IPS-11a (cell line): Measurements from ENCODE around the gene IL11RA.

Experiments
- H3K4me3 ChIP-seq: one replicate; pipeline ENCODE4 v1.5.1; 2013; ENCODE audit warnings: low read depth, low read length, control low read depth

Gene IL11RA

DNA sequence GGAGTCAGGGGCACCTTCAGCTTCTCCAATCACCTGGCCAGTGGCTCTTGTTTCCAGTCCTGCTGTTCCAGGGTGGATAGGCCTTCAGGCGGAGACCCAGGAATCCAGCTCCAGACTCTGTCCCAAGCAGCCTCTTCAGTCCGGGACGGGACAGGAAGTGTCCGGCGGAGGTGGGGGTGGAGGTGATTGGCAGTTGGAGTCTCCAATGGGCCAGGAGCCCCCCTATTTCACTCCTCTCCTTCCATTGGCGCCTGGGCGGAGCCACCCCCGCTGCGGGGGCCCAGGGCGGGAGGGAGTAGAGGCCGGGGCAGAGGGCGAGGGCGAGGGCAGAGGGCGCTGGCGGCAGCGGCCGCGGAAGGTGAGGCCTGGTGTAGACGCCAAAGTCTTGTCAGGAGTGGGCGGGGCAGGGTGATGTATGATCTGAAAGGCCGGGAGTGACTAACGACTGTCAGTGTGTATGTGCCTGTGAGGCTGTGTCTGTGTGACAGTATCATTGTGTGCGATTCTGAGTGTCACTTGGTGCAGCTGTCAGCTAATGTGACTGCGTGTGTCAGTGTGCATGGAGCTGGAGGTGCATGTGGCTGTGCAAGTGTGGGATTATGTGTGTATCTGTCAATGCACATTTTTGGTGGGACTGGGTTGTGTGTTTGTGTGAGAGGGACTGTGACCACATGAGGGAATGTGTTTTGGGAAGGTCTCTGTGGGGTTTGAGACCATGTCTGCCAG, at the start of gene IL11RA:
Gene IL11RA, plus strand, starts transcription at position 310 of the 726 bp plus-strand sequence. CDS start 3,033 bp downstream, outside the sequence.
- peak within 1 kb of the TSS; percentile 44 for H3K4me3 ChIP-seq

DNA sequence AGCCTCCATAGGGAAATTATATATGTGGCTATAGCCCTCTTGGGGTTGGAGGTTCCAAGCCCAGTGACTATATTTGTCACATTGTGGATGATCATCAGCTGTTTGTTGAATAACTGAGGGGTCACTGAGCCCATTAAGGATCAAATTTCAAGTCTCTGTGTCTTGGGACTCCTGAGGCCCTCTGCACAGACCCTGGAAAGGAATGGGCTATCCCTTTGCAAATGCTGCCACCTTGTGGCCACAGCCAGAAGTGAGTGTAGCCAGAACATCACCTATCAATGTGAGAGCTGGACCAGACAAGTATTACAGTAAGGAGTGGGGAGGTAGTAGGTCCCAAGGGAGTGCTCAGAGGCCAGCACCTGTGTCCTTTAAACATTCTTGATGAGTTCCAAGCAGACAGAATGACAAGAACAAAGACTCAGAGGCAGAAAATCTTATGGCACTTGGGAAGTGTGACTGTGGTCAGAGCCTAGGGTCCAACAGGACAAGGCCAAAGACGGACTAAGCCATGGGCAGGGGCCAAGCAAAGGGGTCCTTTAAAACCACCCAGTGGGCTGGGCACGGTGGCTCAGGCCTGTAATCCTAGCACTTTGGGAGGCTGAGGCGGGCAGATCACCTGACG, 48.3 kb upstream of the IL11RA start:
- H3K4me3 ChIP-seq: no peak overlapping the region

DNA sequence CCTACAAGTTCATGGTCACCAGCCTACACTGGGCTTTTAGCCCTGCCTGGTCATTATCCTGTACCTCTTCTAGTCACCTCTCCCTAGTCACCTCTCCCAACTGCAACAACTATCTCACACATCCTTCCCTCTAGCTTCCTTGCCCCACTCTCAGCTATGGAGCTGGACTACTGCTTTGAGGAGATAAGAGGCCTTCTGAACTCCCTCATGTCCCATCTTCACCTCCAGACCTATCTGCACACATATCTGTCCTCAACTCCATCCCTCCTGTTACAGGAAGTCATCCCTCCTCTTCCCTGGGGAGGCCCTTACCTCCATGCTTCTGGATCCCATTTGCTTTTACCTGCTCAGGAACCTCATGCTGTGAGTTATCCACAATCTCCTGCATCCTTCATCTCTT, 45.8 kb upstream of the IL11RA start:
- no peak overlapping the region for H3K4me3 ChIP-seq

DNA sequence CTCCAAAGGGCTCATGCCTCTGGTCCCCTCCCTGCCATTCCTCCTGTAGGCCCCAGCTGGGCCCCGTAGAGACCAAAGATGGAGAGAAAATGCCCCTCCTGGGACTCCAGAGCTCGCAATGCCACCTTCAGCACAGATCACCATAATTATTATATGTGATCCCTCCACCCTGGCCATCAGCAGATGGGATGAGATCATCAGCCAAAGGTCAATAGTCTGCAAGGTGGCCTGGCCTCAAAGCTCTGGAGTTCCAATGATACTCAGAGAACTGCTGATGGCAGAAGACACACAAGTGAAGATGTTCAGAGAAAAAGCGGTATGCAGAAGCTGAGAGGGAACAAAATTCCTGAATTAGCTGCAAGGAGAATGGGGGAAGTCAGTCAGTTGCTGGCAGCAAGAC, 45.1 kb upstream of the IL11RA start:
- no peak overlapping the region for H3K4me3 ChIP-seq

DNA sequence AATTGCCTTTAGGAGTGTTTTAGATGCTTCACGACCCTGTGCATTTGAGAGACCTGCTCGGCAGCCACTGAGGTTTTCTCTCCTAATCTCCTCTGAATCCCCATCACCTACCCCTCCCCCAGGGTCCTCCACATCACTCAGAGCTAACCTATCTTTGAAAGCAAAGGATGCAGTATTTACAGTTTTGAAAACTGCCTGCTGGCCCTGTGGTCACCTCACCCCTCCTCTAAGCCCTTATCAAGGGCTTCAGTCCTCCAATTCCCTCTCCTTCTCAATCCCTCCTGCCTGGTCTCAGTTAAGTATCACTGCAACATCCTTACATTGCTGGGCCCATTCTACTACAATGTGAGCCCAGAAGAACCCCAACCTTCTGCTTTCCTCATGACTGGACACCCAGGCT, 44.7 kb upstream of the IL11RA start:
- no peak overlapping the region for H3K4me3 ChIP-seq

DNA sequence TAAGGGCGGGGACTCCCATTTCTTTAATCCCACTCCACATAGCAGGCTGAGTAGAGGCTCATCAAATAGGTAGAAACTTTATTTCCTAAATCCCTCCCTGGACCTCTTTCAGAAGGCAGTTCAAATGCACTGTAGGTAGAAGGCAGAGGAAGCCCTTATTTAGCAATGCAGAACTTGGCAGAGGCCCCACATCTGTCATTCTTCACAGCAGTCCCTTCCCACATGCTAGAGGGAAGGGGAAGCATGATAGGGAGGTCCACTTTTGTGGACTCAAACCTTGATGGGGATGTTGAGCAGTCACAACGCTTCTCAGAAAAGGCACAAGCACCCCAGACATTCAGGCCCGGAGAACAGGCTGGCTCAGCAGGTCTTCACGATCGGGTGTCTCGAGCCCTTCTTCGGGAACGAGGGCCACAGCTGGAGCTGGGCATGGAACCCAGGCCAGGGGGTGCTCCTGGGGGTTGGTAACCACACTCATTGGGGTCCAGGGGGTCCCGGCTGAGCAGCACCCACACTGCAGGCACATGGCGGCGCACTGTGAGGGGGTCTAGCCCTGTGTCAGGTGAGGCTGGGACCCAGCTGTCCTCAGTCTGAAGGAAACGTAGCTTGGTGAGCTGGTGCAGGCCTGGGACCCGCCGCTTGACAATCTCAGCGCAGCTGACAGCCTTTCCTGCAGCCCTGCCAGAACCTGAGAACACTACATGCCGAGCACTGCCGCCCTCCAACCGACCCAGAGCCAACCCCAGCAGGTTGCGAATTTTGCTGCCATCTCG, 41.4 kb upstream of the IL11RA start:
- peak overlapping the region; percentile 67 for H3K4me3 ChIP-seq

DNA sequence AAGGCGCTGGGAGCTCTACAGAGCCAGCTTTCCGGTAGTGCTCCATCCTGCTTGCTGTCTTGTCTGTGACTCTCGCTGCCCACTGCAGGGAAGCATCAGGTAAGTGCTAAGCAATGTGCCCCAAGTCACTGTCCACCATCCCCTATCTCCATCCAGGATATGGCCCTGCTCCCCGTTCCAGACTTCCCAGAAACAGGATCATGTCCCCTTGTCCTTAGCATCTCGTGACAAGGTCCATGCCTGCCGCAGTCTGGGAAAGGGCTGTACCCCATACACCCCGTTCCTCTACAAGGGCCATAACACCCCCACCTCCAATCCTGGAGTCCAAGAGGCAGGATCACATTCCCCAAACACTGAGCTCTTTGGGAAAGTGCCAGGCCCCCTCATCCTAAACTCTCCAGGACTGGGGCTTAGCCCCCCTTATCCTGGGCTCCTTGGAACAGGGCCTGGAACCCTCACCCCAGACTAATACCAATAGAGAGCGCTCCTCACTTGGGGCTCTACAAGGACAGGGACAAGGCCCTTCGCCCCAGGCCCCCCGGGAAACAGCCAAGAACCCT, 40.7 kb upstream of the IL11RA start:
- peak overlapping the region; percentile 67 for H3K4me3 ChIP-seq

DNA sequence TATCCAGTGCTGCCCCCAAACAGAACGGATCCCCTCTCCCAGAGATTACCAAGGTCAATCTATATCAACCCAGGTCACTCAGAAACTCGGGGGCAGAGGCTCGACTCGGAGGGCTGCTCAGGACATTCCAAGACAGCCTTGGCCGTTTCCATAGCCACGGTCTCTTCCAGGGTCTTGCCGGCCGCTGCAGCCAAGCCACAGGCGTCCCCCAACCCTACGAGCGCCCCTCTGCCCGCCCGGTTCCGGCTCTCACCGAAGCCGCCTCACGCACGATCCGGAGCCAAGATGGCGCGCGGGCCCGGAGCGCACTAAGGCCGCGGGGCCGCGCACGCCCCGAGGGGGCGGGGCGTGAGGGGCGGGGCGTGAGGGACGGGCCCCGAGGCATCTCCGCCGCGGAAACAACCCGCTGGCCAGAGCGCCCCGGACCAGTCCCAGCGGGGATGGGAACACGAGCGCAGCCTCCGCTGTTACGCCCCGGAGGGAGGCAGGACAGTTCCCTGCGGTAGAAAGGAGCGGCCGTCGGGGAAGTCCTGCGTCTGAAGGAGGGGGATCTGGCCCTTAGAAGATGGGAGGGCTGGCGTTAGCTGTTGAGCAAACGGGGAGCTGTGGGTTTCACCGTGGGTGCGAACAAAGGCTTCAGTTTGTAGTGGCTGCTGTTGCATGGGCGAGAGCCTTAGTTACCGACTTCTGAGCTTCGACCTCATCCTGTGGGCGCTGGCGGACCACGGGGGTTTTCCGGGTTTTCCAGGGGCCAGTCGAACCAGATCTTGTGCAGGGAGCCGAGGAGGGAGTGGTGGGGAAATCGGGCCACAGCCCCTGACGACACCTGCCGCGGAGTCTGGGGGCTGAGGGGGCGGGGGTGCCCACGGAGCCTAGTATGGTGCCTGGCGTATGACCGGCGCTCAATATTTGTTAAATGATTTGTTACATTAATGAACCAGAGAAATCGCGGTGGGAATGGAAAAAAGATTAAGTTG, 39.9 kb upstream of the IL11RA start, which contains the start of gene RPP25L:
Gene RPP25L, minus strand, starts transcription at position 287 of the 977 bp plus-strand sequence. CDS start 801 bp downstream, outside the sequence.
- peak within 1 kb of the TSS; percentile 67 for H3K4me3 ChIP-seq

DNA sequence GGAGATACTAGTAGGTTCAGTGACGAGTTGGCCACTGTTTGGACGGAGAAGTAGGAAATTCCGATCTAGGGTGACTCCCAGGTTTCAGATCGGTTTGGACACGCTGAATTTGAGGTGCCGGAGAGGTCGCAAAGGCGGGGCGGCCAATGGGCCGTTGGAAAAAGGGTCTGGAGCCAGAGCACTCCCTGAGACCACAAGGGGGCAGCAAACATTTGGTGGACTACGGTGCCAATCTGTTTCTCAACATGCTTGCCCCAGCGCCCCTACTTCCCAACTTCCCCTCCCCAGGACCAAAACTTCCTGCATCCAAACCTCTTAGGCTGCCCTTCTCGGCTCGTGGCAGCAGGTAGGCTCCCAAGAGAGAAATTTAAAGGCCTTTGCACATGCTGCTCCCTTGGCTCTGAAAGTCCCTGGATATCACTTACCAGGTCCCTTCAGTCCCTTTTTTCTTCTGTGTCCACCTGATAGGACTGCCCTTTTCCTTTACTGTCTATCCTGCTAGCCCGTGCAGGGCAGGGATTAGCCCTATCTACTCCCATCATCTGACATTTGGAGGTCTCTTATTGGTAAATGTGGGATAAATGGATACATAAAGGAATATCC, 39.1 kb upstream of the IL11RA start:
- peak overlapping the region; percentile 67 for H3K4me3 ChIP-seq

DNA sequence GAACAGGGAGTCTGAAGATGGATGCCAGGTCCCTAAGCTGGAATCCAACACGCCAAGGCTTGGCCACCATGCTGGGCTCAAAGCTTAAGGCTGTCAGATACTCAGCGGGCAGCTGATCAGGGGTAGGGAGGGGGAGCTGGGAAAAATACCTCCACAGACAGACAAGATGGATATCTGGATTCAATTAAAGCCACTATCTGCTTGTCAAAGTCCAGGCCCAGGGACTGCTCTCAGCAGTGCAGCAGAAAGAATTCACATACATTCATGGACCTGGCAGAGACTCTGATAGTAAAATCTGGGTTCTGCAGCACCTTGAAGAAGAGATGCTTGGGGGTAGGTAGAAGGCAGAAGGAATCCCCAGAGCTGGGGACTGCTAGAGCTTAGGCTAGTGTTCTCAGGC, 36.9 kb upstream of the IL11RA start:
- H3K4me3 ChIP-seq: no peak overlapping the region

DNA sequence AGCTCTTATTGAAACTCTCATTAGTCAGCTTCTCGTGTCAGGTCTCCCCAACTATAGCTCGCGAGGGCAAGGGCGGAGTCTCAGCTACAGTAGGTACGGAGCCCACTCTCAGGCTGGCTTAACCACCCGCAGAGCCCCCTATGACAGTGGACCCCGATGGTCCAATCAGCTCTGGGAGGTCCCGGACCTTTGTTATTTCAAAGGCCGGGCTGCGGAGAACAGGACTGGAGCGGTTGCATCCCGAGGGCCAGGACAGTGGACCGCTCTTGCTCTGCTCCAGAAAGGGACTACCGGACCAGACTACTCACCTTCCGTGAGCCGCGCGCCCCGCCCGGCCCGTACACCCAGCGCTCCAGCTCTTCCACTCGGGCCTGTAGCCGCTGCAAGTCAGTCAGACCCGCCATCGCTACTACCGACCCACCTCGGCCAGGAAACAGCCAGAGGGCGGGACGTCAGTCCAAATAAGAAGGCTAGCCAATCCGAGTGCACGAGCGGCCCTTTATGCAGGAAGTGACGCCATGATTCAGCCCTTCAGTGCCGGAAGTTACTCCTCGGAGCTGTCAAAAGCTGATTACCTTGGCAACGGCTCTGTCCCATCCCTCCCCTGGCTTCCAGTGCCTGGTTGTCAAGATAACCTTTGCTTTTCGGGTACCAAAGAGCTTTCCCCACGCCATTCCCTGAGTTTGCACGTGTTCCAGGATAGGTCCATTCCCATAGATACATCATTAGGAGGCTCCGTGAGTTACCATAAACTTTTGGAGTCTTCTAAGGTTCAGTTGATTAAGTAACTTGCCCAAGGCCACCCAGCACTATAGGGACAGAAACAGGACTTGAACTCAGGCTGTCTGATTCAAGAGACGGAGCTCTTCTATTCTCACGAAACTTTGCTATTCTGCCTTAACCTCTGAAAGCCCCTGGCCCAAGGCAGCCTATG, 31.7 kb upstream of the IL11RA start, which contains the start of gene DCTN3:
Gene DCTN3, minus strand, starts transcription at position 435 of the 934 bp plus-strand sequence. Its CDS starts 31 bp downstream, at position 404.
- H3K4me3 ChIP-seq: peak within 1 kb of the TSS; percentile 75

DNA sequence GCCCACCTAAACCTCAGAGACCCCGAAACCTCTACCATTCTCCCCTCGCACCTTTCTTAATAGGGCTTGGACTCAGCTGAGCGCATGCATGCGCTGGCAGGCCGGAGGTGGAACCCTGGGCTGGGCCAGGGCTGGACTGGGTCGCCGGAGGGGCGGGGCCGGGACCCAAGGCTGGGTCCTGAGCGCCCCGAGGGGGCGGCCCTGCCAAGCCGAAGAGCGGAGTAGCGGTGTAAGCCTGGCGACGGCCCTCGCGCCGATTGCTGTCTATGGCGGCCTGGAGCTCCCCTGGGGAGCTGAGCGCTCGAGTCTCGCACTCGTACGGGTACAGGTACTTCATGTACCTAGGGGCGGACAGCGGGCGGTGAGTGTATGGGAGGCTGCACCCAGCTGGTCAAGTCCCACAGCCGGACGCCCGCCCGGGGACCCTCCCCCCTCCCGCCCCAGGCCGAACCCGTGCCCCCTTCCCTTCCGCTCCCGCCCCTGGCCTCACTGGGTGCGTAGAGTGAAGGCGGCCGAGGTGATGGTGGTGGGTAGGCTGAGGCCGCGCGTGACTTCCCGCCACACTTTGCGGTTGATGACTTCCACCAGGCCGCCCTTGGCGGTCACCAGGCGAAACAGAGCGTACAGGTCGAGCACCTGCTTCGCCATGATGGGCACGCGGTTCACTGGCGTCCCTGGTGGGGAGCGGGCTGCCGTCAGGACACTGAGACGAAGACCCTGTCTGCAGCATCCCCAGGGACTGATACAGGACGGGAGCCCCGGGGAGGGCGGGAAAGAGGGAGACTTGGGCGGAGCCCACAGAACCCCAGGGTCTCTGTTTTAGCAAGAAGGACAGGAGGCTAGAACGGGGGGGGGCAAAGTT, 28.4 kb upstream of the IL11RA start:
- H3K4me3 ChIP-seq: no peak overlapping the region

DNA sequence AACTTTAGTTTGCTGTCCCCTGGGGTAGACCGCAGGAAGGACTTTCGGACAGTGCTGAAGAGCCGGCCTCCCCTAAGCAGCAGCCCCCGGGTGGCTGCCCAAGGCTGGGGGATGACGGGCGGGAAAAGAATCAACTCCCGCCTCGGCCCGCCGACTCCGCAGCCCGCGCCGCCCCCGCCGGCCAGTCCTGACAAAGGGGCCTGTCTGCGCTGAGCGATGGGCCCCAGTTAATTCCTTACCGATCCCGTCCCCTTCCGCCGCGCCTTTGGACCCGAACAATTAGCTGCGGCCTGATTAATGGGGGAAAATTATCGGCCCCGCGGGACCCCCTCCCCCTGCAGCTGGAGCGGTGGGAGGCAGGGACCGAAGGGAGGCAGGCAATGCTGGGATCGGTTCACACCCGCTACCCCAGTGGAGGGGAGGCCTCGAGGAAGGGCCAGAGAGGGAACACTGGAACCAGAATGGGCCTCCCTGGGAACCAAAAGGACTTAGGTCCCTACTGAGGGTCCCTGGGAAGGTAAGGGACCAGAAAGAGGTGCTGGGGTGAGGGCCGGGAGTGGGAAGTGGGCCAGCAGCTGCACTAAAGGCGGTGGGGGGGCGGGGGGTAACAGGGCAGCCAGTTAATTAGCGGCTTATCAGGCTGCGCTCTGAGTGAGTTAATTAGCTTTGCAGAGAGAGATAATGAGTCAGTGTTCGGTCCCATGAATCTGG, 27.4 kb upstream of the IL11RA start:
- no peak overlapping the region for H3K4me3 ChIP-seq

DNA sequence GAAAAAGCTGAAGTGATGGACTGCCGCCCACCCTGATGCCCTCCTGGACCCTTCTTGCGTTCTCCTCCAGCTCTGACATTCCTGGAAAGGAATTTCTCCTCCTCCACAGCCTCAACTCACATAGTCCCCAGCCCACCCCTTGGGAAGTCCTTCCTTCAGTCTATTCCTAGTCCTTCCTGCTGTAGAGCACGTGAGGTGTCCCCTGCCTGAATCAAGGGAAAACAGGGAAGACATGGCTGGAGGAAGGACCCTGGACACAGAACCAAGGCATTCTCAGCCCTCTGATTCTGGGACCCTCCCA, 26.8 kb upstream of the IL11RA start:
- no peak overlapping the region for H3K4me3 ChIP-seq

DNA sequence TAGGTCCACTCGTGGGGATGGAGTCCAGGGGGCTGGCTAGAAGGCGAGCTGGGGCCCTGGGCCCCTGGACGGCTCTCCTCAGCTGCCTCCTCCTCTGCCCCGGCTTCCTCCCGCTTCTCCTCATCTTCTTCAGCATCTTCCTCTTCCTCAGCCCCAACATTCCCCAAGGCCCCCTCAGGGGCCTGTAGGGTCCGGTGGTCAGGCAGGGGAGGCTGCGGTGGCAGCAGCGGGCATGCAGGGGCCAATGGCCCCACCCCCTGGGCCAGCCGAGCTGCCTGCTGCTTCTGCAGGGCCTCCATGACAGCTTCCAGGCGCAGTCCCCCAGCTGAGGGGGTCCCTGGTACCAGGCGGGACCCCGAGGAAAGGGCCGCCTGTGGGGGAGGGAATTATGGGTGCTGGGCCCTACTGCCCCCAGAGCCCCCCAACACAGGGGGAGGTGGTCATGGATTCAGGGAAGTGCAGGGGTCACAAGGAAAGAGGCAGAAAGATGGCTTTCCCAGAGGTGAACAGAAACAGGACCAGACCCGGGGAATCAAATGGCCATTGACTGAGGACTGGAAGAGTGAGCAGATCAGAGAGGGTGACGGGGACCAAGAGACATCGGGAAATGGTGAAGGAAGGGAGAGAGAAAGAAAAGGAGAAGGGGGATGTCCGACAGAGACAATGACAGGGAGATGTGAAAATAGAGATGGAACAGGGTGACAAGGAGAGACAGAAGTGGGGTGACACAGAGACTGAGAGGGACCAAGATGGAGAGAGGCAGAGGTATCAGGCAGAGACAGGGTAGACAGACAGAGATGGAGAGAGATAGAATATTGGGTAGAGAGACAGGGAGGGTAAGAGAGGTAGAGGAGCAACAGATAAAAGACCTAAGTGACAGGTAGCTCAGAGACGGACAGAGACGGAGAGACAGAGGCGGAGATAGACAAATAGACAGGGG, 24.0 kb upstream of the IL11RA start:
- H3K4me3 ChIP-seq: peak overlapping the region; percentile 6
